Esophagus squamous epithelium (tissue), 4 donors: ENCODE data around the gene SRSF3.

ENCODE experiments used
- POLR2A ChIP-seq, 4 donors: fragments of 450-650 bp; IDR thresholded peaks; one replicate each; pipeline ENCODE4 v1.6.1; 2017; ENCODE audit warnings: antibody characterized with exemption in 4 of 4, mild to moderate bottlenecking in 4 of 4, moderate library complexity in 3 of 4
- TF ChIP-seq, protein P1 (sequence below), 6 experiments: fragments of 450-650 bp in 4 of 6; fragments of 200-600 bp in 2 of 6; sonication (generic) in 2 of 6; IDR thresholded peaks; one replicate each; pipeline ENCODE4 v1.5.1; 2016 to 2019; ENCODE audit warnings: antibody characterized with exemption in 6 of 6, mild to moderate bottlenecking in 4 of 6, moderate library complexity in 4 of 6

DNA sequence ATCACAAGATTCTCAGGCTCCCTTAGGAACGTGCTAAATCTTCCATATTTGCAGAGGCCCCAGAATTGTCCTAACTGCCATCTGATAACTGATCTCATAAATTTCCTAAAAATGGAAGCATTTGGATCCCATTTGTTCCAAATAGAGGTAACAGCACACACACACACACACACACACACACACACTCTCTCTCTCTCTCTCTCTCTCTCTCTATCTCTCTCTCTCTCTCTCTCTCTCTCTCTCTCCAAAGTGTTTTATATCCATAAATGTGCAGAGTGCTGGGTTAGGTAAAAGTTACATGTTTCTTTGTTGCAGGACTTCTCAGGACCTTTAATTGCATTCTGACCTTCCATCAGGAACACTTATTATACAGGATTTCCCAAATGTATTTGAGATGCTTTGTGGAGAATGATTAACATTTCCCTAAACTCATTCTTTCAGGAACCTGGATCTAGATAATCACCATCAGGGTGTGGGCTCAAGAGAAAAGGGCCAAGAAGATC, 38.4 kb upstream of the SRSF3 start:
- TF ChIP-seq POLR2A (IDR thresholded peaks at IDR 0.05): no peak
- TF ChIP-seq, protein P1, sequence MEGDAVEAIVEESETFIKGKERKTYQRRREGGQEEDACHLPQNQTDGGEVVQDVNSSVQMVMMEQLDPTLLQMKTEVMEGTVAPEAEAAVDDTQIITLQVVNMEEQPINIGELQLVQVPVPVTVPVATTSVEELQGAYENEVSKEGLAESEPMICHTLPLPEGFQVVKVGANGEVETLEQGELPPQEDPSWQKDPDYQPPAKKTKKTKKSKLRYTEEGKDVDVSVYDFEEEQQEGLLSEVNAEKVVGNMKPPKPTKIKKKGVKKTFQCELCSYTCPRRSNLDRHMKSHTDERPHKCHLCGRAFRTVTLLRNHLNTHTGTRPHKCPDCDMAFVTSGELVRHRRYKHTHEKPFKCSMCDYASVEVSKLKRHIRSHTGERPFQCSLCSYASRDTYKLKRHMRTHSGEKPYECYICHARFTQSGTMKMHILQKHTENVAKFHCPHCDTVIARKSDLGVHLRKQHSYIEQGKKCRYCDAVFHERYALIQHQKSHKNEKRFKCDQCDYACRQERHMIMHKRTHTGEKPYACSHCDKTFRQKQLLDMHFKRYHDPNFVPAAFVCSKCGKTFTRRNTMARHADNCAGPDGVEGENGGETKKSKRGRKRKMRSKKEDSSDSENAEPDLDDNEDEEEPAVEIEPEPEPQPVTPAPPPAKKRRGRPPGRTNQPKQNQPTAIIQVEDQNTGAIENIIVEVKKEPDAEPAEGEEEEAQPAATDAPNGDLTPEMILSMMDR (IDR thresholded peaks at IDR 0.05): no peak
